HS-5 (cell line): Measurements from ENCODE around the gene GPR31.
"Not testable (repeated sequence)": the region's sequence is repeated elsewhere in the genome, so short reads cannot be mapped to it uniquely, and the experiment has no call there.

Experiments used
- DNase-seq: peaks from one replicate; pipeline ENCODE4 v3.0.0-alpha.2; 2012; ENCODE audit warnings: low read depth

GPR31 gene

GRCh38 chr6:167157863-167158262, at the start of gene GPR31:
TSS of gene GPR31 (minus strand) at chr6:167157980. CDS start at chr6:167157831, 149 bp downstream.
- DNase-seq = no peak

- no peak for DNase-seq
Measured at GRCh38 chr6:167207527-167207926, 49.7 kb upstream of the GPR31 start.

GRCh38 chr6:167205316-167205715, 47.5 kb upstream of the GPR31 start:
- DNase-seq = not testable (repeated sequence)

- not testable (repeated sequence) for DNase-seq
Measured at GRCh38 chr6:167204059-167204348, 46.2 kb upstream of the GPR31 start.

GRCh38 chr6:167203261-167204058, 45.7 kb upstream of the GPR31 start:
- not testable (repeated sequence) for DNase-seq

- DNase-seq = not testable (repeated sequence)
Measured at GRCh38 chr6:167202613-167203012, 44.8 kb upstream of the GPR31 start.

- DNase-seq = no peak
Measured at GRCh38 chr6:167200806-167201205, 43.0 kb upstream of the GPR31 start.

- DNase-seq = not testable (repeated sequence)
Measured at GRCh38 chr6:167195941-167196610, 38.3 kb upstream of the GPR31 start.

- DNase-seq = not testable (repeated sequence)
Measured at GRCh38 chr6:167193515-167194125, 35.8 kb upstream of the GPR31 start.

GRCh38 chr6:167191043-167191583, 33.3 kb upstream of the GPR31 start:
- DNase-seq = not testable (repeated sequence)

GRCh38 chr6:167187275-167187674, 29.5 kb upstream of the GPR31 start:
- not testable (repeated sequence) for DNase-seq

- not testable (repeated sequence) for DNase-seq
Measured at GRCh38 chr6:167185101-167185500, 27.3 kb upstream of the GPR31 start.

- DNase-seq = not testable (repeated sequence)
Measured at GRCh38 chr6:167182913-167183314, 25.1 kb upstream of the GPR31 start.

- DNase-seq = not testable (repeated sequence)
Measured at GRCh38 chr6:167181351-167181750, 23.6 kb upstream of the GPR31 start.

GRCh38 chr6:167180086-167180485, 22.3 kb upstream of the GPR31 start:
- DNase-seq = not testable (repeated sequence)

GRCh38 chr6:167178896-167179655, 21.3 kb upstream of the GPR31 start:
- DNase-seq = not testable (repeated sequence)

- not testable (repeated sequence) for DNase-seq
Measured at GRCh38 chr6:167177271-167177670, 19.5 kb upstream of the GPR31 start.

GRCh38 chr6:167172011-167172410, 14.2 kb upstream of the GPR31 start:
- not testable (repeated sequence) for DNase-seq

GRCh38 chr6:167171300-167171699, 13.5 kb upstream of the GPR31 start:
- DNase-seq = not testable (repeated sequence)

GRCh38 chr6:167169867-167170266, 12.1 kb upstream of the GPR31 start:
- not testable (repeated sequence) for DNase-seq

GRCh38 chr6:167168296-167168695, 10.5 kb upstream of the GPR31 start:
- DNase-seq = not testable (repeated sequence)

- DNase-seq = not testable (repeated sequence)
Measured at GRCh38 chr6:167167699-167168098, 9.9 kb upstream of the GPR31 start.
